Parathyroid adenoma (tissue), 2 donors: ENCODE measurements around the gene TRAF3IP3.

Experiments
- H2AFZ ChIP-seq: fragments of 300-600 bp; sonication (generic); one replicate; pipeline ENCODE4 v1.7.0; 2017; ENCODE audit warnings: antibody characterized with exemption, mild to moderate bottlenecking
- H3K27ac ChIP-seq: fragments of 300-600 bp; sonication (generic); one replicate; pipeline ENCODE4 v1.7.0; 2017
- H3K27me3 ChIP-seq: fragments of 300-600 bp; sonication (generic); one replicate; pipeline ENCODE4 v1.7.0; 2017; ENCODE audit warnings: low read length; ENCODE audit not compliant: control insufficient read depth, insufficient read depth
- H3K36me3 ChIP-seq: fragments of 300-600 bp; sonication (generic); one replicate; pipeline ENCODE4 v1.7.0; 2017; ENCODE audit warnings: low read length; ENCODE audit not compliant: control insufficient read depth, insufficient read depth
- H3K4me1 ChIP-seq: fragments of 300-600 bp; sonication (generic); one replicate; pipeline ENCODE4 v1.7.0; 2017; ENCODE audit warnings: control low read depth
- H3K4me2 ChIP-seq: fragments of 300-600 bp; sonication (generic); one replicate; pipeline ENCODE4 v1.7.0; 2017; ENCODE audit warnings: low read length
- H3K4me3 ChIP-seq: fragments of 300-600 bp; sonication (generic); one replicate; pipeline ENCODE4 v1.7.0; 2017; ENCODE audit warnings: low read depth, low read length
- H3K79me2 ChIP-seq: fragments of 300-600 bp; sonication (generic); one replicate; pipeline ENCODE4 v1.7.0; 2017; ENCODE audit warnings: control low read depth
- H3K9ac ChIP-seq: fragments of 300-600 bp; sonication (generic); one replicate; pipeline ENCODE4 v1.7.0; 2017; ENCODE audit warnings: mild to moderate bottlenecking
- H3K9me3 ChIP-seq: fragments of 300-600 bp; sonication (generic); one replicate; pipeline ENCODE4 v1.7.0; 2017; ENCODE audit warnings: low read length; ENCODE audit not compliant: control insufficient read depth
- CTCF ChIP-seq: fragments of 300-600 bp; sonication (generic); IDR thresholded peaks from one replicate; pipeline ENCODE4 v1.7.0; 2017; ENCODE audit warnings: antibody characterized with exemption, mild to moderate bottlenecking
- donor health status: primary hyperparathyroidism.

Gene TRAF3IP3

DNA sequence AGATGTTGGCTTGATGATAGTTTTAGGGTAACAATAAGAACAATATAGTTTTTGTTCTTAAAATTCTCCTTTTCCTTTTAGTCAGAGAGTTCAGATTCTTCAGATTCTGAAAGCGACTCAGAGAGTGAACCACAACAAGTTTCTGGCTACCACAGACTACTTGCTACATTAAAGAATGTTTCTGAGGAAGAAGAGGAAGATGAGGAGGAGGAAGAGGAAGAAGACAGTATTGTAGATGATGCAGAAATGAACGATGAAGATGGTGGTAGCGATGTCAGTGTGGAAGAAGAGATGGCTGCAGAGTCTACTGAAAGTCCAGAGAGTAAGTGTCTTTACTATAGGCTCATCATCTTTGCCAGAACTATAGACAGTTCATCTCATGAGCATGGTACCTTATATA, 74.9 kb downstream of the TRAF3IP3 start:
- Histone ChIP-seq H3K27ac (no peak overlapping the region), H3K9me3 (no peaks in the 10 kb centered on the region), H3K4me2 (no peak overlapping the region), H3K36me3 (no peaks in the 10 kb centered on the region), H3K27me3 (no peaks in the 10 kb centered on the region), H3K4me1 (no peaks in the 10 kb centered on the region), H3K9ac (no peak overlapping the region), H3K4me3 (no peak overlapping the region), H3K79me2 (no peaks in the 10 kb centered on the region), H2AFZ (no peak overlapping the region)
- no peak for TF ChIP-seq CTCF

GRCh38 chr1:209831615-209832014, 75.8 kb downstream of the TRAF3IP3 start:
- no peak for TF ChIP-seq CTCF
- no peaks in the 10 kb centered on the region for H3K9me3 ChIP-seq
- no peak overlapping the region for H3K4me2 ChIP-seq
- H3K36me3 ChIP-seq, result no peaks in the 10 kb centered on the region
- H3K27ac ChIP-seq, result no peak overlapping the region
- no peaks in the 10 kb centered on the region for H3K27me3 ChIP-seq
- no peaks in the 10 kb centered on the region for H3K4me1 ChIP-seq
- no peak overlapping the region for H3K4me3 ChIP-seq
- no peaks in the 10 kb centered on the region for H3K79me2 ChIP-seq
- H2AFZ ChIP-seq, result no peak overlapping the region
- H3K9ac ChIP-seq, result no peak overlapping the region
